Fibroblast of the aortic adventitia (primary cell): Measurements from ENCODE around the gene DHX16. TPM values are rescaled to one million over a fixed set of nuclear protein-coding genes. Genes with fewer than 3 reads are reported as not detected.

ENCODE experiments used
- DNase-seq: peaks from one replicate; pipeline ENCODE4 v3.0.0-alpha.2; 2010; ENCODE audit warnings: low read depth
- H3K4me3 ChIP-seq: 2 replicates; pipeline ENCODE4 v1.5.1; 2011; ENCODE audit warnings: low read depth, mild to moderate bottlenecking, control low read depth, low read length, moderate library complexity
- CTCF ChIP-seq: IDR thresholded peaks from 2 replicates; pipeline ENCODE4 v1.5.1; 2011; ENCODE audit warnings: mild to moderate bottlenecking, low read length, control low read depth, inconsistent platforms; ENCODE audit not compliant: insufficient read depth
- total RNA-seq: library from RNA; depleted of rRNA; stranded (reverse); fragments of >200 nt; gene quantifications from 2 replicates; pipeline ENCODE4 v1.2.3, GENCODE V29; 2012; ENCODE audit warnings: low replicate concordance

DHX16 gene
- total RNA-seq, 1 donor: 20.9 TPM

- no peak overlapping the region for H3K4me3 ChIP-seq
- DNase-seq: no peak
- no peak for TF ChIP-seq CTCF
Measured at GRCh38 chr6:30625511-30625910, 47.3 kb downstream of the DHX16 start.

GRCh38 chr6:30619561-30619960 is 53.2 kb downstream of the DHX16 start:
- no peak for TF ChIP-seq CTCF
- no peak for DNase-seq
- no peak overlapping the region for H3K4me3 ChIP-seq

- TF ChIP-seq CTCF: no peak
- DNase-seq: peak; percentile 26
- H3K4me3 ChIP-seq: peak overlapping the region; percentile 88
Measured at GRCh38 chr6:30618270-30618797, 54.5 kb downstream of the DHX16 start.

GRCh38 chr6:30617565-30618269 is 55.1 kb downstream of the DHX16 start, which contains the start of gene MRPS18B:
TSS of gene MRPS18B (plus strand) at chr6:30617840. CDS start at chr6:30617866, 26 bp downstream.
- H3K4me3 ChIP-seq: peak within 1 kb of the TSS; percentile 97
- DNase-seq: peak; percentile 99

GRCh38 chr6:30616811-30617564 is 55.8 kb downstream of the DHX16 start, which contains the start of gene PPP1R10:
TSS of gene PPP1R10 (minus strand) at chr6:30617243. CDS start at chr6:30609944, 7,299 bp downstream.
- TF ChIP-seq CTCF: no peak
- DNase-seq: peak; percentile 100
- peak within 1 kb of the TSS; percentile 97 for H3K4me3 ChIP-seq

More at GRCh38 chr6:30617565-30618269, 55.1 kb downstream of the DHX16 start, which contains the start of gene MRPS18B:
- no peak for TF ChIP-seq CTCF

GRCh38 chr6:30615958-30616810 is 56.6 kb downstream of the DHX16 start:
- peak; percentile 45 for DNase-seq
- TF ChIP-seq CTCF: no peak
- H3K4me3 ChIP-seq: peak overlapping the region; percentile 97
